Adrenal gland (tissue), 5 donors: ENCODE data around the gene TMEM184B.

Source experiments
- POLR2A ChIP-seq, 2 donors: fragments of 450-650 bp; IDR thresholded peaks; one replicate each; pipeline ENCODE4 v1.6.1; 2017; ENCODE audit warnings: antibody characterized with exemption in 2 of 2, mild to moderate bottlenecking in 2 of 2, moderate library complexity in 1 of 2
- TF ChIP-seq, protein P1 (sequence below), 6 experiments: fragments of 450-650 bp in 4 of 6; fragments of 200-600 bp in 2 of 6; sonication (generic) in 1 of 6; IDR thresholded peaks; 1 replicate in 5 of 6; 2 replicates in 1 of 6; pipeline versions ENCODE4 v1.5.1 to v1.8.0; 2016 to 2021; ENCODE audit warnings: antibody characterized with exemption in 6 of 6, mild to moderate bottlenecking in 2 of 6, moderate library complexity in 1 of 6
- donor health status: DM: no; HTN: no; CAD: no.

DNA sequence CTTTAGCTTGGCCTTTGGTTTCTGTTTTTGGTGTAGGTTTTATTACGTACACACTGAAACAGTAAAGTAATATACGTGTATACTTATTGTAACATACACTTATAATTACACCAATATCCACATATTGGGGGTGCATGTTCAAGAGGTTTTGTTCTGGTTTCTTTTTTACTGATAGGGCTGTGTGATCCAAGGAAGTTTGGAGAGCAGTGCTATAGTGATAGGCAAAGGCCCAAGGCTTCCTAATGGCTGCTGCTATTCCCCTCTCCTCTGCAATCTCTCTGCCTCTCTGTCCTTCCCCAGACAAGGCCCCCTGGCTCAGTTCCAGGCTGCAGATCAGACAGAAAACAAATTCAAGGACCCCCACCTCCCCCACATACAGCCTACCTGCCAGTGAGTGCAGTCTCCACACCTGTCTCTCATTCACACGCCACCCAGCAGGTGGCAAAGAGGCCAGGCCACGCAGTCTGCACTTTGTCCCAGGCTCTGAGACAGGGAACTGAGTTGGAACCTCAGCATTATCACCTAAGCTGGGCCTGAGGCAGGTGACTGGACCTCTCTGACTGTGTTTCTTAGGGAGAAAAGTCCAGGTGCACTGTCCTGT lies 15.1 kb downstream of the TMEM184B start:
- TF ChIP-seq, protein P1, sequence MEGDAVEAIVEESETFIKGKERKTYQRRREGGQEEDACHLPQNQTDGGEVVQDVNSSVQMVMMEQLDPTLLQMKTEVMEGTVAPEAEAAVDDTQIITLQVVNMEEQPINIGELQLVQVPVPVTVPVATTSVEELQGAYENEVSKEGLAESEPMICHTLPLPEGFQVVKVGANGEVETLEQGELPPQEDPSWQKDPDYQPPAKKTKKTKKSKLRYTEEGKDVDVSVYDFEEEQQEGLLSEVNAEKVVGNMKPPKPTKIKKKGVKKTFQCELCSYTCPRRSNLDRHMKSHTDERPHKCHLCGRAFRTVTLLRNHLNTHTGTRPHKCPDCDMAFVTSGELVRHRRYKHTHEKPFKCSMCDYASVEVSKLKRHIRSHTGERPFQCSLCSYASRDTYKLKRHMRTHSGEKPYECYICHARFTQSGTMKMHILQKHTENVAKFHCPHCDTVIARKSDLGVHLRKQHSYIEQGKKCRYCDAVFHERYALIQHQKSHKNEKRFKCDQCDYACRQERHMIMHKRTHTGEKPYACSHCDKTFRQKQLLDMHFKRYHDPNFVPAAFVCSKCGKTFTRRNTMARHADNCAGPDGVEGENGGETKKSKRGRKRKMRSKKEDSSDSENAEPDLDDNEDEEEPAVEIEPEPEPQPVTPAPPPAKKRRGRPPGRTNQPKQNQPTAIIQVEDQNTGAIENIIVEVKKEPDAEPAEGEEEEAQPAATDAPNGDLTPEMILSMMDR (IDR thresholded peaks at IDR 0.05): no peak
- TF ChIP-seq POLR2A (IDR thresholded peaks at IDR 0.05): no peak
